Right ventricle myocardium superior (tissue), 1 donor: ENCODE data around the gene NAA16. TPM values are rescaled to one million over a fixed set of nuclear protein-coding genes. Genes with fewer than 3 reads are reported as not detected.
"Not testable (repeated sequence)": the region's sequence is repeated elsewhere in the genome, so short reads cannot be mapped to it uniquely, and the experiment has no call there.

Experiments
- ATAC-seq: fragments of 200-7000 bp; cut with Tn5 transposase; one replicate; pipeline ENCODE4 v1.9.1; 2020; ENCODE audit warnings: mild to moderate bottlenecking; ENCODE audit not compliant: poor library complexity
- DNase-seq: peaks from one replicate; pipeline ENCODE4 v3.0.0-alpha.2; 2020
- intact Hi-C: fragments of 100-400 bp; cut with DNase I; formaldehyde crosslinking; loops from one replicate; pipeline ENCODE4 v1.11.2; 2022
- total RNA-seq: library from RNA; stranded (reverse); fragmentation: NEBNext Ultra II Directional; extraction: Animal tissue kit (Norgen Biotek cat#: 25700); gene quantifications from one replicate; pipeline ENCODE4 v1.2.1, GENCODE V29; 2021
- donor health status: DM: no; HTN: yes; CAD: no; lungs with severe emphysema.

Gene NAA16
- total RNA-seq, 1 donor from 2014 or later: 7.0 TPM

DNA sequence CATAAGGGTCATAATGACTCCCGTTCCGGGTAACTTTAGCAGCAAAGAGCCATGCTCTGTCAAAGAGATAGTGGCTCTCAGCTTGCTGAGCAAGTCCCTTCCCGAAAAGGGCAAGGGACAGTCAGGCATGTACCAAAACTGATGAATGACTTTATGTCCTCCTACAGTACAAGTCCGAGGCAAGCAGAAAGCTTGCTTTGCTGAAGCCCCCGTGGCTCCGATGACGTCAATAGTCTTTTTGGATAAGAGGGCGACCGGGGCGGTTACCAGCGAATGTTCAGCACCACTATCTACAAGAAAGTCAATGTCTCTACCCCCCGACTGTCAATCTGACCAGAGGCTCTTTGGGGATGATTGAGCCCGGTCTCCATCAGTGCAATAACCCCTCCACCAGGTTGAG is 112.2 kb downstream of the NAA16 start:
- intact Hi-C loops, ATAC-seq, DNase-seq: not testable (repeated sequence)

DNA sequence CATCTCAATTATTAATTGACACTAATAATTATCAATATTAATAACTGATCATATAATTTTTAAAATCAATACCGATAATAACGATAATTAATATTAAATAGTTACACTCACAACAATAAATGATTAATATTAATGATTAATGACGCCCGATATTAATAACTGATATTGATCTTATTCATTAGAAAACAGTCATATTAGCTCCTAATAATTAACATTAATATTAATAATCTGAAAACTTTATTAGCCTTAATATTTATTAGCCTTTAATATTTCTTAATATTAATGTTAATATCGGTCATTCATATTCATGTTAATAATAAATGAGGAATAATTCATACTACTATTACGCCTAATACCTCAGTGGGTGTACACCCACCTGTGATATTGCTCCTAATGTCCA is 113.6 kb downstream of the NAA16 start:
- ATAC-seq, intact Hi-C loops, DNase-seq: not testable (repeated sequence)

DNA sequence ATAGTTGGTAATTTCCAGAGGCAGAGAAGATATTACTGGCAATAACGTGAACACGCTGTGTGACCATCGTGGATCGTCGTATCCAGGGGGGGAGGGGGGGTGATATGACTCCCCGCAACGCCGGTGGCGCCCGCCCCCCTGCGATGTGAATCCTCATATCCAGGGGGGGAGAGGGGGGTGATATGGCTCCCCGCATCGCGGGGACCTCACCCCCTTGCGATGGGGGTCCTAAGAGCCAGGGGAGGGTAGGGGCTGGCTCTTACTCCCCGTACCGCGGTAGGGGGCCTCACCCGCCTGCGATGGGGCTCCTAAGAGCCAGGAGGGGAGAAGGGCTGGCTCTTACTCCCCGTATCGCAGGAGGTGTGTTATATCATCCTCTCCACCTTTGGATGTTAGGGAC is 115.0 kb downstream of the NAA16 start:
- ATAC-seq (no peak), DNase-seq (no peak)
- intact Hi-C loops: no loop called here

Other genes starting within 250 kb of the NAA16 start
- 18.6 TPM for gene WBP4, start 249.8 kb upstream of the NAA16 start, total RNA-seq
- 7.3 TPM for gene KBTBD6, start 178.5 kb upstream of the NAA16 start, total RNA-seq
- gene KBTBD7, start 116.7 kb upstream of the NAA16 start, total RNA-seq: 5.9 TPM
- gene MTRF1, start 47.7 kb upstream of the NAA16 start, total RNA-seq: 13.4 TPM
- 33.2 TPM for gene RGCC, start 146.3 kb downstream of the NAA16 start, total RNA-seq